Fibroblast of lung (primary cell): Measurements from ENCODE around the gene HEMK1. TPM values are rescaled to one million over a fixed set of nuclear protein-coding genes. Genes with fewer than 3 reads are reported as not detected.

Experiments used
- DNase-seq, 2 donors: peaks; one replicate each; pipeline versions ENCODE4 v3.0.0 to v3.0.0-alpha.2; 2010; ENCODE audit warnings: low read depth in 2 of 2
- H2AFZ ChIP-seq: 2 replicates; pipeline ENCODE4 v1.5.1; 2012; ENCODE audit warnings: low read length, control low read depth, inconsistent platforms
- H3K27ac ChIP-seq: 2 replicates; pipeline ENCODE4 v1.5.1; 2011; ENCODE audit warnings: low read length, control low read depth; ENCODE audit not compliant: insufficient read depth
- H3K27me3 ChIP-seq: 2 replicates; pipeline ENCODE4 v1.5.1; 2011; ENCODE audit warnings: mild to moderate bottlenecking, low read length; ENCODE audit not compliant: control insufficient read depth, insufficient read depth
- H3K36me3 ChIP-seq: 2 replicates; pipeline ENCODE4 v1.5.1; 2011; ENCODE audit warnings: low read length; ENCODE audit not compliant: control insufficient read depth, insufficient read depth
- H3K4me1 ChIP-seq: 2 replicates; pipeline ENCODE4 v1.5.1; 2011; ENCODE audit warnings: low read length; ENCODE audit not compliant: control insufficient read depth, insufficient read depth; ENCODE audit errors: extremely low read depth
- H3K4me2 ChIP-seq: 2 replicates; pipeline ENCODE4 v1.5.1; 2011; ENCODE audit warnings: low read length, control low read depth; ENCODE audit not compliant: insufficient read depth; ENCODE audit errors: extremely low read depth
- H3K4me3 ChIP-seq, 4 experiments: fragments of 200-600 bp in 1 of 4; sonication (generic) in 1 of 4; replicated peaks in 1 of 4; 2 replicates each; pipeline ENCODE4 v1.5.1; 2011 to 2016; ENCODE audit warnings: low read length in 4 of 4, low read depth in 3 of 4, mild to moderate bottlenecking in 3 of 4, control low read depth in 2 of 4, inconsistent platforms in 1 of 4, mixed read lengths in 1 of 4; ENCODE audit not compliant: insufficient read depth in 1 of 4; ENCODE audit errors: control extremely low read depth in 1 of 4
- H3K79me2 ChIP-seq: 2 replicates; pipeline ENCODE4 v1.5.1; 2012; ENCODE audit warnings: mild to moderate bottlenecking, low read length, inconsistent platforms; ENCODE audit not compliant: control insufficient read depth, insufficient read depth
- H3K9ac ChIP-seq: 2 replicates; pipeline ENCODE4 v1.5.1; 2011; ENCODE audit warnings: mild to moderate bottlenecking, low read length, control low read depth; ENCODE audit not compliant: insufficient read depth
- H3K9me3 ChIP-seq: 2 replicates; pipeline ENCODE4 v1.5.1; 2012; ENCODE audit warnings: low read depth, low read length; ENCODE audit not compliant: control insufficient read depth, insufficient read depth
- H4K20me1 ChIP-seq: 2 replicates; pipeline ENCODE4 v1.5.1; 2011; ENCODE audit warnings: low read length; ENCODE audit not compliant: control insufficient read depth, insufficient read depth; ENCODE audit errors: extremely low read depth
- CTCF ChIP-seq, 2 donors: IDR thresholded peaks in 1 of 2; conservative IDR thresholded peaks in 1 of 2; 1 replicate in 1 of 2; 2 replicates in 1 of 2; pipeline ENCODE4 v1.5.1; 2011 to 2012; ENCODE audit warnings: low read length in 2 of 2, control low read depth in 1 of 2, inconsistent platforms in 1 of 2, low read depth in 1 of 2, mild to moderate bottlenecking in 1 of 2
- EZH2 ChIP-seq: IDR thresholded peaks from 2 replicates; pipeline ENCODE4 v1.5.1; 2012; ENCODE audit warnings: low read length, control low read depth, mild to moderate bottlenecking; ENCODE audit errors: missing control alignments
- polyA plus RNA-seq, 2 donors: library from polyadenylated mRNA; depleted of rRNA in 1 of 2; stranded (reverse) in 1 of 2; unstranded in 1 of 2; fragments of >200 nt; gene quantifications; 2 replicates each; pipeline ENCODE4 v1.2.1, GENCODE V29; 2011 to 2012; ENCODE audit warnings: missing spikeins in 1 of 2
- total RNA-seq: library from RNA; depleted of rRNA; stranded (reverse); fragments of >200 nt; gene quantifications from 2 replicates; pipeline ENCODE4 v1.2.1, GENCODE V29; 2014

Gene HEMK1
- total and polyA plus RNA-seq, 2 donors (not counting 1 experiment from before 2014, with no cell fraction given): 8.4 to 12.7 TPM

DNA sequence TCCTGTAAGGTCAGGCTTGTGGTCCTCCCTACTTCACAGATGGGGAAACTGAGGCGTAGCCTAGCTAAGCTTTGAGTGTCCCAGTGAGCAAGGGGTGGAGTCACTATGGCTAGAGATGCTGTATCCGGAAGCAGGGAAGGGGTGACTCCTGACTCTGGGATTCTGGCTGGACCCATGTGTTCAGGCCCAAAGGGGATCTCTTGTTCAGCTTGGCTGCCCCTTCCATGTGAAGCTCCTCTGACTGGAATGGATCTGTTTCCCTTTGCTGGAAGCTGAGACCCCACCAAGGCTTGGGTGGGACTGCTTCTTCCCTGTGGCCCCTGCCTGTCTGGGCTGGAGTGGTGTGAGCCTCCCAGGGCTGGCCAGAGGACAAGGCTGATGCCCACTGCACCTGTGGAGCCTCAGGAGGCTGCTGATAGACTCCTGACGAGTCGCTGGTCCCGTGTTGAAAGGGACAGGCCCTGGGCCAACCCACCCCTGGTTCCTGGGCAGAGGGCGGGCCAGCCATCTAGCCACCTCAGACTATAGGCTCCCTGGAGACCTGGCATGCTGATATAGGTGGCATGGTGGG lies 48.7 kb downstream of the HEMK1 start:
- H4K20me1 ChIP-seq: no peaks in the 10 kb centered on the region
- TF ChIP-seq CTCF (conservative IDR thresholded peaks at IDR 0.05 in 1 of 2, IDR thresholded peaks at IDR 0.05 in 1 of 2; ENCODE audit: low read depth in 1 of 2, low read length in 2 of 2) (no peak), EZH2 (no peak)
- H3K27ac ChIP-seq: peak overlapping the region; percentile 57
- H3K4me1 ChIP-seq: peaks cover 6% of the 10 kb centered on the region
- DNase-seq: no peak
- H3K9ac ChIP-seq: peak overlapping the region; percentile 24
- H3K36me3 ChIP-seq: no peaks in the 10 kb centered on the region
- H3K9me3 ChIP-seq: no peaks in the 10 kb centered on the region
- H3K27me3 ChIP-seq: no peaks in the 10 kb centered on the region
- H3K4me2 ChIP-seq: peak overlapping the region; percentile 99
- peaks cover 5% of the 10 kb centered on the region for H3K79me2 ChIP-seq
- H2AFZ ChIP-seq: peak overlapping the region; percentile 69
- peak overlapping the region; percentile 68 to 89 (median 72) for H3K4me3 ChIP-seq

DNA sequence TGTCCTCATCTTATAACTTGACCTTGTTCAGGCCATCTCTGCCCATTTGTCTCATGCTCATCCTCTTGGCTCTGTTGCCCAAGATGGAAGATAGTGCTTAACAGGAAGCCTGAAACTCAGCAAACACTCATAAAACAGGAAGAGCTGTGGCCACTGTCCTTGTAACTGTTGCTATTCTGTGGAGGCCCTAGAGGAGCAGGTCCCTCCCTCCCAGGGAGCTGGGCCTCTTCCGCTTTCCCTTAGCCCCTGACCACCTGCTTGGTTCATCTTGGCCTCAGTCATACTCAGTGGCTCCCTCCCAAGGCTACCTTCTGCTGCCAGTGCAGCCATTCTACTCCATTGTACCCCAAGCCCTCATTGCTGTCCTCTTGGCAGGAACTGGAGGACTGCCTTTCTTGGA lies 51.1 kb downstream of the HEMK1 start:
- H3K4me1 ChIP-seq: peaks cover 6% of the 10 kb centered on the region
- no peak overlapping the region for H3K4me2 ChIP-seq
- no peak for TF ChIP-seq EZH2
- TF ChIP-seq CTCF (conservative IDR thresholded peaks at IDR 0.05 in 1 of 2, IDR thresholded peaks at IDR 0.05 in 1 of 2; ENCODE audit: low read depth in 1 of 2, low read length in 2 of 2): no peak
- no peaks in the 10 kb centered on the region for H4K20me1 ChIP-seq
- no peak overlapping the region for H3K27ac ChIP-seq
- H3K4me3 ChIP-seq: no peak overlapping the region
- H3K9ac ChIP-seq: no peak overlapping the region
- H3K9me3 ChIP-seq: no peaks in the 10 kb centered on the region
- H3K27me3 ChIP-seq: no peaks in the 10 kb centered on the region
- no peak for DNase-seq
- H3K79me2 ChIP-seq: peaks cover 5% of the 10 kb centered on the region
- H2AFZ ChIP-seq: no peak overlapping the region
- H3K36me3 ChIP-seq: no peaks in the 10 kb centered on the region

- H3K27me3 ChIP-seq: no peaks in the 10 kb centered on the region
- H3K36me3 ChIP-seq: no peaks in the 10 kb centered on the region
- no peak overlapping the region for H3K4me3 ChIP-seq
- H3K9ac ChIP-seq: no peak overlapping the region
- H3K79me2 ChIP-seq: peaks cover 5% of the 10 kb centered on the region
- H3K4me1 ChIP-seq: peaks cover 6% of the 10 kb centered on the region
- no peak overlapping the region for H2AFZ ChIP-seq
- H3K27ac ChIP-seq: no peak overlapping the region
- no peaks in the 10 kb centered on the region for H4K20me1 ChIP-seq
- no peaks in the 10 kb centered on the region for H3K9me3 ChIP-seq
- H3K4me2 ChIP-seq: peak overlapping the region; percentile 3
- TF ChIP-seq CTCF (conservative IDR thresholded peaks at IDR 0.05 in 1 of 2, IDR thresholded peaks at IDR 0.05 in 1 of 2; ENCODE audit: low read depth in 1 of 2, low read length in 2 of 2) (no peak), EZH2 (no peak)
- peak in 1 of 2 donors; percentile 19 for DNase-seq
Measured at GRCh38 chr3:50620820-50621219, 51.5 kb downstream of the HEMK1 start.
